HG03064 (cell line): Measurements from ENCODE around the gene CNKSR2.

Source experiments
- ATAC-seq: cut with Tn5 transposase; IDR thresholded peaks from one replicate; pipeline ENCODE4 v1.9.1; 2021; ENCODE audit warnings: low read depth; ENCODE audit not compliant: unreplicated experiment

Gene CNKSR2

DNA sequence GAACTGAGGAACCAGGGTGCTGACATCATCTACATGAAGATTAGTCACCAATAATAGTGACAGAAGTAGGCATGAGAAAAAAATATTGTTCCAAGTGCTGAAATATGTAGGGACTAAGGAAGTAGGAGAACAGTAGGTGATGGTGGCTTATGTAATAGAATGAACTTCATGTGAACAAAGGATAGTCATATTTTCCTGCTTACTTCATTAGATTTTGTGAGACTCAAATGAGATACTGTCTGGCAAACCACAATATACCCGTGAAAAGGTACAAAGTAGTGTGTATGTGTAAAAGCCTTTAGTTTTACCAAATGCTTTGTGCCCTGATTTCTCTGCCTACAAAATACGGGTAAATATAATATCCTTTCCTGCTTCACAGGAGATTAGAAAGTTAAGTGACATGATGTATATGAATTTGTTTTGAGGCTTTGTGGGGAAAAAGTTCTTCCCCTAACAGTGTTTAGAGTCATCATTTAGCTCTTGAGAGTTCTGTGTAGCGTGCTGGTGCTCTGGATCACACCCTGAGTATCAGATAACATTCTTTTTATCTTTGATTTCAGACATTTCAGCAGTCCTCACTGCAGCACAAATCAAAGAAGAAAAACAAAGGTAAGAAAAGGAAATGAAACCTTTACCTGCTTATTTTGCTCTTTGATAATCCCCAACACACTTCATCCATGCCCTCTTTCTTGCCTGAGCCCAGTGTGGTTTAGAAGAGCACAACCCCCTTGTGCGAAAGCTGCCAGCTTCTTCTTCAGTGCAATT, 216.0 kb downstream of the CNKSR2 start:
- no peak for ATAC-seq

DNA sequence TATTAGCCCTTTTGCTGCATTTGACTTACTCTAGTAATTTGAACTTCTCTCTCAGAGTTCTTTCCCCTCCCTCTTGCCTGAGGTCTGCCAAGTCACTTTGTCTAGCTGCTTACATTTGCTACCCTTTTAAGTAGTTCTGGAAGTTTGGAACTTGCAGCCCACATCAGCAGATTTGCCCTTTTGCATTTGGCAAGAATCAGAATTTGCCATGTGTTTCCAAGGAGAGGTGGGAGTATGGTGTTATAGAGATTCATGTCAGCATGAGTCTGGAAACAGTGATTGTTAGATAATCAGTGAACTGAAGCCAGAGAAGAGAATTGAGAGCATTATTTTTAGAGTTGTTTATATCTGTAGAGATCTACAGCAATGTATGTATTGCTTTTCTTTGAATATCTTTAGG, 231.8 kb downstream of the CNKSR2 start:
- ATAC-seq, result no peak

DNA sequence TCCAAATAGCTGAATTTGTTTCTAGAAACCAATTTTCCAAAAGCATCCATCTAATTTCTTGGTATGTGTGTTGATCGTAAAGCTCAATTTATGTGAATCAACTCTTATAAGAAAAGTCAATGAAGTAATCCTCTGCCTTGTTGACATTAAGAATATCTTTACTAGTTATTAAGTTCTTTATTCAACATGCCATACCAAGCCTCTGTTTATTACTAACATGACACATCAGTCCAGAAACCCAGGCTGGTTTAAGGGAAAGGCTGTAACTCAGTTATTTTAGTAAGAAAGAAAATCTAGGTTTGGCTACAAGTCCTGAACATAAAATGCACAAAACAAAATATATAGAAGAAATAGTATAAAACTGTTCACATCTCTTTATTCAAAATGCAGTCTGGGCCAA, 235.9 kb downstream of the CNKSR2 start:
- no peak for ATAC-seq

DNA sequence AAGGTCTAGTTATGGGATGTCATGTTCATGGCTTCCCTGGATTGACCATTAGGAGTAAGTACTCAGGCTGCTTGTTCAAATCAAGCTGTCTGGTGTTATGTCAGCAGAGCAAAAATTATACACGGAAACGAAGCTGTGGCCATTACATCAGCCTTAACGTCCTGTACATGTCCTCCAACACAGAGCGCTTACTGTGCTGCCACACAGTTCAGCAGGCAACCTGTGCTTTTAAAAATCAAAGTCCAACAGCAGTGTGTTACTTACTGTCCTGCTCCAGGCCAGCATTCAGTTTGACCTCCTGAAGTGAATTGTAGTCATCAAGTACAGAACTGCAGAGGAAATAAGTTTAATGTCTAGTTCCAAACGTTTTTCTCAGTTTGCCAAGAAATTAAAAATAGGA, 237.9 kb downstream of the CNKSR2 start:
- ATAC-seq, result no peak

DNA sequence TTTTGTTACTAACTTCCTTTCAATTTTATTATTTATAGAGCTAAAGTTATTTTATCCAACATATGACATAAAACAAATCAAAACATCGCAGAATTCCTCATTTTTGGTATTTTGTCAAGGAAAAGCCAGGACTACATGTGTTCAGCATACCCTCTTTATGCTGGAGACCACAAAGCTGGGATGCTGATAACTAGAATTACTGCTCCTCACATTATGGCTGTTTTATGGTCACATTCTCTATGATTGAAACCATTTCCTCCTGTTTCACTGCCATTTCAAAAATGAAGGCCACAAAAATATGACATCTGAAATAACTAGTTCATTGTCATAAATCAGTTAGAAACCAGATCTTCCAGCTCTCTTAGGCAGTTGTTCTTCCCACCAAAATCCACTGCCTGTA, 242.2 kb downstream of the CNKSR2 start:
- no peak for ATAC-seq

DNA sequence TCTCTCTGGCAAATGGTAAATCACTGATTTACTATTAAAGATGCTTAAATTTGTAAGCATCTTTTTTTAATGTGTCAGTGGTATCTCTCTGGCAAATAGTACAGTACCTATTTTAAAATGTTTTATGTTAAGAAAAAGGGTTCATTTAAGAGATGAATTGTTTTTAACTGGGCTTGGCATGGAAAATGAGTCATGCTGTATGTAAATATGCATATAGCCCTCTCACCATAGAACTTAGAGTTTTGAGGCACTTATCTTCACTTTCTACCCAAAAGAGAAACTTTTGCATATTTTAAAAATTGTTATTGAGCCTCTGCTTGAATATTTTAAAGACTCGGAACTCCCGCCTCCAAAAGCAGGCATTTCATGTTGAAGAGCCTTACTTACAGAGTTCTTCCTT, 246.0 kb downstream of the CNKSR2 start:
- no peak for ATAC-seq

DNA sequence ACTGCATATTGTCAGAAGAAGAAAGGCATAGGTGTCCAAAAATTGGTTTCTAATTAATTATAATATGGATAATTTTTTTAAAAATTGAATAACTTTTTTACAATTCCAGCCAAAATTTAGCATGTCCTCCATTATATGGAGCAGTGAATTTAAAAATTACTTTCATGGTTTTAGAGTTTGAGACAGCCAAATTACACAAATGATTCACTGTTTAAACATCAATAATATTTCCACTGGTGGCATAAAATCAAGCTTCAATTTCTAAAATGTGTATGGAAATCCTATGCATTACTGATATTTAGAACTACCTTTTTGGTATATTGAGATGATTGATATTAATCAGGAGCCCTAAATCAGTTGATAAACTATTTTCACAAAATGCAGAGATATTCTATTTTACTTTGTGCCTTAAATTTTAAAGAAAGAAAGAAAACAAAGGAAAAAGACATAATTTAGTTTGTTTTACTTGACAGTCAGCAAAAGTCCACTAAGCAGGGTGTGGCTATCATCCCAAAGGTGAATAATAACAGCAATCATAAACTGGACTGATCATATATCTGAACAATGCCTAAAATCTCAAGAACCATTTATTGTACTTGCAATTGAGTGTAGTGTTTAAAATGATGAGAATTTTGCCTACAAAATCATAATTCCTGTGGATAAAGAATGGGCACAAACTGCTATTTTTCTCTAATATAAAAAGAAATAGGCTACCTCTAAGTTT, 249.7 kb downstream of the CNKSR2 start:
- no peak for ATAC-seq

DNA sequence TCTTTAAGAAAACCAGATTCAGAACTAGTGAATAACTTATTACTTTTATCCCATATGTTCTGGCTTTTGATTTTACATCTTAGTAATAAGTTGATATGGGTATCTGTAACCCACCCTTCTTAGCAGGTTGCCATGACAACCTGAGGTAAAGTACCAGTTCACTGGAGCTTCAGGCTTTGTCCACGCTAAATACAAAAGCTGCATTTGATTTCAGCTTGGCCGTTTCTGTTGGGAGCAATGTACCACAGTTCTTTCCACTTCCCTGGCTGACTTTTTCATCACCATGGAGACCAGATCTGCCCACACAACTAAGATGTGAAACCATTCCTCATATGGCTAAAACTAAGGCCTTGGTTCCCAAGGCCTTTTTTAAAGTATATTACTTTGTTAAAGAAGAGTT, 257.8 kb downstream of the CNKSR2 start:
- no peak for ATAC-seq

DNA sequence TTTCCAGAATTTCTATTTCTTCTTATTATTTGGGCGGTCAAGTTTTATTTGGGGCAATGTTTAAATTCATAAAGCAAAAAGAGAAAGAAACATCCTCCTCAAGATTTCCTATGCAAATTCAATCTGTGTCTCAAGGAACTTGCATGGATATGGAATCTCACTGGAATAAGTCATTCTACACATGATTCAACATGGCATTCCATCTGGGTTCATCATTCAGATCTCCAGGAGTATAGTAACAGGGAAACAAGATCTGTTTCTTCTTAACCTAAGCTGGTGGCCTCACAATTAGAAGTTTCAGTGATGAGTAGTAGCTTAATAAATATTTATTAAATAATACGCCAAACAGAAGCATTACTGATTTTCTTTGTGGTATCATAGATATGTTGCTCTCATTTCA, 264.1 kb downstream of the CNKSR2 start:
- no peak for ATAC-seq

DNA sequence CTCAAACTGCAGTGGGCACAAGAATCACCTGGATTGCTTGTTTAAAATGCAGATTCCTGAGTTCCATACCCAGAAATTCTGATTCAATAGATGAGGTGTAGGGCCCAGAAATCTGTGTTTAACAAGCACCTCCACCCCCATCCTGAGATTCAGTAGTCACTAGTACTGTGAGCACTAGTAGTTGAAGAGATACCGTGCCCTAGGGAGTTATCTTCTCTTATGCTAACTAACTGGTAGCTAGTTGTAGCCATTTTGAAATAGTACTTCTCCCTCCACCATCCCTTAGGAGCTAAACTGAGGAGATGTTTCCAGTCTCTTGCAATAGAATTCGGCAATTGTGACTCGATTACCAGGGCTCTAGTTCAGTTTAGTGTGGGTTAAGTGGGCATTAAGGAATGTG, 265.6 kb downstream of the CNKSR2 start:
- no peak for ATAC-seq

DNA sequence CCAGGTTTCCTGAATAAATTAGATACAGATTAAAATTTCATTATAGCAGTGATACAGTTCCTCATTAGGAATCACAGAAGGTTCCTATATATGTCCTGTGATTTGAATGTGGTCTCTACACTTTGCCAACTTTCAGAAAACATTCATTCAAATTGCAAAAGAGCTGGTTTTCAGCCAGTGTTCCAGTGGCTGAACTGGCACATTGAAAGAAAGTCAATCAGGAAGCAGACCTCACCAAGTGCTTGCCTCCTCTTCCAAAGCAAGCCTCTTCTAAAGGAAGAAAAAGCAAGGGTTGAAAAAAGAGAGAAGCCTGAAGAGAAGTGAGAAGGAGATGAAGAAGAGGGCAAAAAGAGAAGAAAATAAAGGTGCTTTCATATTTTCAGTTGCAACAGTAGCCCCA, 271.2 kb downstream of the CNKSR2 start:
- ATAC-seq, result no peak

DNA sequence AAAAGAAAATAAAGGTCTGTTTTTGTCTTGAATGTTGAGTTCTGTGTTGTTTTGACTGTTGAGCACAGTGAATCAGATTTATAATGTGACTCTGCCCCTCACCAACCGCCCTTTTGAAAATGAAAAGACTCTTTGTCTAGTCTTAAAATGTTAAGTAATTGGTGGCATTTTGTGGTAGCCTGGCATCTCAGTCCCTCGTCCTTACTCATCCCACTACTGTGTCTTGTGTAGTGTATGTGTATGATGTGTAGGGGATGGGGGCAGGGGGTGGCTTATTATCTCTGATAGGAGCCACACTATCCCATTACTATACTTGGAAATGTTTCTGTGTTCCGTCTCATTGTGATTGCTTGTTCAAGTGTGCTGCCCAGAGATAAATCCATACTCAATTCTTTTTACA, 271.7 kb downstream of the CNKSR2 start:
- no peak for ATAC-seq

DNA sequence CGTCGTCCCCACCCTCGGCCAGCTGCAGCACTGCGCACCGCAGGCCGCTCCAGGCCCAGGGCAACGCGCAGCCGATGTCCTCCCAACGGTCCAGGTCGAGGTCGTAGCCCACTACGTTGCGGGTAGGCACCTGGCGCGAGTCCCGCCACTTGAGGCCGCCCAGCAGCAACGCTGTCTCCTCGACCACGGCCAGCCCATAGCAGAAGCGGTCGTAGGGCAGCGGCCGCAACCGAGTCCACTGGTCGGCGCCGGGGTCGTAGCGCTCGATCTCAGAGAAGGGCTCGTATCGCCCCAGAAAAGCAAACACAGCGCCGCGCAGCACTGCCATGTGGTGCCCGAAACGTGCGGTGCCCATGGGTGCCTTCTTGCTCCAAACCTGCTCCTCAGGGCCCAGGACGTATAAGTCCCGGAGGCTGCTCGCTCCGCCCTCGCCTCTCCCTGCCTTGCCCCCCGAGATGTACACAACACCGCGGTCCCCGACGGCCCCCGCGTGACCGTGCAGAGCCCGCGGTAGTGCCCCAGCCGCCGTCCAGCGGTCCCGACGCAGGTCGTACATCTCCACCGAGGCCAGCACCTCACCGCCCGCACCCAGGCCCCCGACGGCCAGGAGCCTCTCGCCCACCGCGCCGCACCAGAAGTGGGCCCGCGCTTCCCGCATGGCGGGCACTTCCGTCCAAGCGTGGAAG, 281.8 kb downstream of the CNKSR2 start:
- no peak for ATAC-seq

DNA sequence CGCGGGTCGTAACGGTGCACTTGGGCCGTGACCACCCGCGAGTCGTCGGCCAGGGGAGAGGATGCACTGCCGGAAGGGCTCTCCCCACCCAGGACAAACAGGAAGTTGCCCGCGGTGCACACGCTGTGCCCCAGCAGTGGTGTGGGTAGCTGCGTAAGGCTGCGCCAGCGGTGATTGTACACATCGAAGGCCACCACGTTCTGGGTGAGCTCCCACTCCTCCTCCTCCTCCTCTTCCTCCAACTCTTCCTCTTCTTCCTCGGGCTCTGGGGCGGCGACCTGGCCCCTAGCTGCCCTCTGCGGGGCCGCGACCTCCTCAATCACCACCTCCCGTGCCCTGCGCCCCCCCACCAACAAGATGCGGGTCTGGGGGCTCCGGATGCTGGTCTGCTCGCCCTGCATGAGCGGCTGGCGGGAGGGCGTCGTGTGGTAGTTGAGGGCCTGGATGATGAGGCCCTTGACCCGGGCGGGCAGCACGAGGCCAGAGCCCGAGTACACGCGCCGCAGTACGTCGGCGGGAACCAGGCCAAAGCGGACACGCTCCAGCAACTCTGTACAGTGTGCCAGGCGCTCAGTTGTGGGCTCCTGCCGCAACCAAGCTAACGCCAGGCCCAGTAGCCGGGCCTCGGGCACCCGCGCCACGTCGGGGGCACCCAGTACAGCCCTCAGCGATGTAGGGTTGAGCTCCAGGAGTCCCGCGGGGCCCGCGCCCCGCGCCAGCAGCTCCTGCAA, 282.5 kb downstream of the CNKSR2 start:
- no peak for ATAC-seq

DNA sequence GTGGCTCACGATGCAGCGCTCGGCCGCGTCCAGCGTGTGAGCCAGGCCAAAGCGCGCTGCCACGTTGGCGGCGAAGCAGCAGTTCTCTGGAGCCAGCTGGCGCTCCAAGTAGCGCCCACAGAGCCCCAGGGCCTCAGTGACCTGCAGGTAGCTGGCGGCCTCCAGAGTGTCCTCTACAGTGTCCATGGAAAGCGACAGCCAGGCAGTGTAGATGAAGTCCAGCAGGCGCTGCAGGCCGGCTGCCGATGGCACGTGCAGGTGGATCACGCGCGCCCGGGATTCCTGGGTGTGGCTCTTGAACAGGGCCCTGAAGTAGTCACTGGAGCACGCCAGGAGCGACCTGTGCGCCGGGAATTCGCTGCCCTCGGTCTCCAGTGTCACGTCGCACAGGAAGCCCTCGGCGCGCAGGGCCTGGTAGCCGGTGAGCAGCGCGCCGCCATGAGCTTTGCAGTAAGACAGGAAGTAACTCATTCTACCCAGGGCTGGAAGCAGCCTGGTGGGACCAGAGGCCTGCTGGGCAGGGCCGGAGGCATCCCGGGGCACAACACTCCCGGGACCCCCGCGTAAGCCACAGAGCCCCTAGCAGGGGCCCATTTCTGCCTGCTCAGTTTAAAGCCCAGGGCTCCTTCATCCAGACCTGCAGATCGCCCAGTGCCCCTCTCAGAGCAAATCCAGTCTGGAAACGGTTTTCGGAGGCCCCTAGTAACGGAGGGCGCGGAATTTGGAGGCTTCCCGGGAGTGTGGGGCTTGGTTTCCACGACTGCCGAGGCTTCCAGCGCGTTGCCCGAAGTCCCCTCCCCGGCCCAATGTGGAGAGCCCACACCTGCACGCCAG, 283.3 kb downstream of the CNKSR2 start:
- no peak for ATAC-seq

DNA sequence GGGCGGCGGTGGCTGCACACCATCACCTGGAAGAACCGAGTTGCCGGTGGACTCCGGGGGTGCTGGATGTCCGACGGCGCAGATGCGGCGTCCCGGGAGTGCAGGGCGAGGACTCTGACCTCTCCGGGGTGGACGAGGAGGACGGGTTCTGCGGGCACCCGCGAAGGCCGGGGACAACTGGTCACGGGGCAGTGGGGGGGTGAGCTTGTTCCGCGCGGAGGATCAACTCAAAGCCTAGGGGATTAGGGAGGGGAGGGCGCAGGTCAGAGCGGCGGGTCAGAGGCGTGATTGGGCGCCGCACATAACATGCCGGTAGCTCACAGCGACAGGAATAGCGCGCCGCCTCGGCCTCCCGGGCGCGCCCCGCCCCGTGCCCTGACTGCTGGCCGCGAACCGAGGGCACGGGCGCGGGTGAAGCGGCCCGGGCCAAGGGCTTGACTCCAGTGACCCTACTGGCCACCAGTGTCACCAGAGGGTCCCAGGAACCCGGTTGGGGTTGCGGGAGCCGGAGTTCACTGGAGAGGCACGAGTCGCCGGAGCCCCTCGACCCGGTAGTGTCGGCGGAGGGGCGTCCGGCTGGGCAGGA, 284.0 kb downstream of the CNKSR2 start, which contains the start of gene KLHL34:
Gene KLHL34 (minus strand): TSS at position 179 of the 586 bp plus-strand sequence. CDS start 542 bp downstream, outside the sequence.
- ATAC-seq, result no peak

DNA sequence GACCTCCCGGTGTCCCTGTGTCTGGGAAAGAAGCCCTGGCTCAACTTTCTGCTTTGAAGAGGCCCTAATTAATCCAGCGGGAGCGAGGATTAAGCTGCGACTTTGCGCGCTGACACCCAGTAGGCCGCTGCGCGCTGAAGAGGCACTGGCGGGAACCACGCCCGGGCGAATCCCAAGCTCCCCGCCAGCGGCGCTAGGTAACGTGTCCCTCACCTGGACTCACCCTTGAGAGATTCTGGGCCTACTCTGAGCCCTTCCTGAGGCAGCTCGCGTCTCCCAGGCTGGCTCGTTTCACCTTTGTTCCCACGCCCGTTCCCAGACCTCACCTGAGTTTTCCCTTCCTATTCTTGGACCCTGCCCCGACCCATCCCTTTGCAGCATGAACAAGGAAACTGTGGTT, 284.5 kb downstream of the CNKSR2 start:
- ATAC-seq, result no peak

DNA sequence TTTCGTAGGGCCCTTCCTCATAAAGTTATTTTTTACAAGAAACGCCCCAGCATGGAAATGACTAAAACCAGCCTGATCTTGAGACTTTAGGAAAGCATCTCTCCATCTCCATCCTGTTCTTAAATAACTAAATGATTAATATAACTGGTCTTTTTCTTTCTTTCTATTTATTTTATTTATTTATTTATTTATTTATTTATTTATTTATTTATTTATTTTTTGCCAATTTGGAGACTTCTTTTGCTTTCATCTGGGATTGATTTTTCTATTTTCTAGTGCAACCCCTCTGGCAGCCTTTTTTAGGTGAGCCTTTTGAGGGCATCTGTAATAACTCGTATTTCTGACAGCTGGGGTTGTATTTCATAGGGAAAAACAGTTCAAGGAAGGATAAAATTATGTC, 285.1 kb downstream of the CNKSR2 start:
- no peak for ATAC-seq

DNA sequence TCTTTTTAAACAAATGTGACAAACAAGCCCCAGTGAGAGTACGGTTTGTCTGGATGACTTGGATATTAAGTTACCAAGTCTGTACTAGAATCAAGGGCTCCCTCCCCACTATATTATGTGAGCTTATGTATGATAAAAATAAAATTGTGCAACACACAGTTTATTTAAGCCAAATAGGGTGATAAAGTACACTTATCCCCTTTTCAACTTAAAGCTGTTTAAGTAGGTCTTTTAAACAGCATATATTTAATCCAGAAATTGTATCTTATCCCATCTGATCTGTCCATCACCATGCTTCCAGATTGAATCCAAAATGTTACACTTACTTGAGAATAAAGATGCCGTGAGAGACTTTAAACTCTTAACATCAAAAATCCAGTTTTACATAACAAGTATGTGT, 285.9 kb downstream of the CNKSR2 start:
- no peak for ATAC-seq

DNA sequence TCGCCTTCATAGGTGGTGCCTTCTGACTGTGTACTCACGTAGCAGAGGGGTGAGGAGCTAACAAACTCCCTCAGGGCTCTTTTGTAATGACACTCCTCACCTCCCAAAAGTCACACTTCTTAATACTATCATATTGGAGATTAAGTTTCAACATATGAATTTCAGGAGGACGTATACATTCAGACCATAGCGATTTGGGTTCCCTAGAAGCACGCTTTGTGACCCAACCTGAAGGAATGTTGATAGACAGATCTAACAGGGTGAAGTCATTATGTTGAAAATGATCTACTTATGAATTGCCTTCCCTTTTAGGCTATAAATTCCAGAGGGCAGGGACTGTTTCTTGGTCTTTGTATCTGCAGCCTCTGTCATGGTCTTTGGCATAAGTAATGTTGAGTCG, 287.1 kb downstream of the CNKSR2 start:
- no peak for ATAC-seq
